LNCAP (cell line): ENCODE results near the gene ACSM6.

Experiments
- TF ChIP-seq, protein P1 (sequence below): fragments of 450-650 bp; IDR thresholded peaks from 2 replicates; pipeline ENCODE4 v1.5.1; 2017; ENCODE audit warnings: mild to moderate bottlenecking

The ACSM6 gene

DNA sequence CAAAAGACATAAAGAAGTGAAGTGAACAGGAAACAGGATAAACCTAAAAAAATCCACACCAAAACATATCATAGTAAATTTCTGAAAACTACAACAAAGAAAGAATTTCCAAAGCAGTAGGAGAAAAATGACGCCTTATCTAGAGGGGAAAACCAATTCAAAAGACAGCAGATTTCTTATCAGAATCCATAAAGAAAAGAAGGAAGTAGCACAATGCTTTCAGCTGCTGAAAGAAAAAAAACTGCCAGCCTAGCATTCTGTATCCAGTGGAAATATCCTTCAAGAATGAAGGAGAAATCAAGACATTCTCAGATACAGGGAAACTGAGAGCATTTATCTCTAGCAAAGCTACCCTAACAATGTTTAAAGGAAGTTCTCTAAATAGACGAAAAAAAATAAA, 59.0 kb downstream of the ACSM6 start:
- TF ChIP-seq, protein P1, sequence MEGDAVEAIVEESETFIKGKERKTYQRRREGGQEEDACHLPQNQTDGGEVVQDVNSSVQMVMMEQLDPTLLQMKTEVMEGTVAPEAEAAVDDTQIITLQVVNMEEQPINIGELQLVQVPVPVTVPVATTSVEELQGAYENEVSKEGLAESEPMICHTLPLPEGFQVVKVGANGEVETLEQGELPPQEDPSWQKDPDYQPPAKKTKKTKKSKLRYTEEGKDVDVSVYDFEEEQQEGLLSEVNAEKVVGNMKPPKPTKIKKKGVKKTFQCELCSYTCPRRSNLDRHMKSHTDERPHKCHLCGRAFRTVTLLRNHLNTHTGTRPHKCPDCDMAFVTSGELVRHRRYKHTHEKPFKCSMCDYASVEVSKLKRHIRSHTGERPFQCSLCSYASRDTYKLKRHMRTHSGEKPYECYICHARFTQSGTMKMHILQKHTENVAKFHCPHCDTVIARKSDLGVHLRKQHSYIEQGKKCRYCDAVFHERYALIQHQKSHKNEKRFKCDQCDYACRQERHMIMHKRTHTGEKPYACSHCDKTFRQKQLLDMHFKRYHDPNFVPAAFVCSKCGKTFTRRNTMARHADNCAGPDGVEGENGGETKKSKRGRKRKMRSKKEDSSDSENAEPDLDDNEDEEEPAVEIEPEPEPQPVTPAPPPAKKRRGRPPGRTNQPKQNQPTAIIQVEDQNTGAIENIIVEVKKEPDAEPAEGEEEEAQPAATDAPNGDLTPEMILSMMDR = no peak

DNA sequence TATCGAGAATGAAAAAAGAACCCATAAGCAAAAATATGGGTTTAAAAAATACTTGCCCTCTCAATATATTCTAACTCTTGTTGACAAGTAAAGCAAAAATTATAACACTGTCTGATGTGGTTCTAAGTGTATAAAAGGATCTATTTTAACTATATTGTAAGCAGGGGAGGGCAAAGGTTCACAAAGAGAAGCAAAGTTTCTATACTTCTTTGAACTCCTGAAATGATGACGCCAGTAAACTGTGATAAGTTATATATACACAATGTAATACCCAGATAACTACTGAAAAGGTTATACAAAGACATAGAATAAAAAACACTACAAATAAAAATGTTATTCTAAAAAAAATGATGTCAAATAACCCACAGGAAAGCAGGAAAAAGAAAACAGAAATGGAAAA, 59.6 kb downstream of the ACSM6 start:
- TF ChIP-seq, protein P1 = no peak

DNA sequence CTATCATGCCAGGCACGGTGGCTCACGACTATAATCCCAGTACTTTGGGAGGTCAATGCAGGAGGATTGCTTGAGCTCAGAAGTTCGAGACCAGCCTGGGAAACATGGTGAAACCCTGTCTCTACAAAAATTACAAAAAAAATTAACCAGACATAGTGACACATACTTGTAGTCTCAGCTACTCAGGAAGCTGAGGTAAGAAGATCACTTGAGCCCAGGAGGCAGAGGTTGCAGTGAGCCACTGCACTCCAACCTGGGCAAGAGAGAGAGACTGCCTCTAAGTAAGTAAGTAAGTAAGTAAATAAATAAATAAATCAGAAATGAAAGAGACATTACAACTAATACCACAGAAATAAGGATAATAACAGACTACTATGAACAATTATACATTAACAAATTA, 60.6 kb downstream of the ACSM6 start:
- TF ChIP-seq, protein P1 = no peak

DNA sequence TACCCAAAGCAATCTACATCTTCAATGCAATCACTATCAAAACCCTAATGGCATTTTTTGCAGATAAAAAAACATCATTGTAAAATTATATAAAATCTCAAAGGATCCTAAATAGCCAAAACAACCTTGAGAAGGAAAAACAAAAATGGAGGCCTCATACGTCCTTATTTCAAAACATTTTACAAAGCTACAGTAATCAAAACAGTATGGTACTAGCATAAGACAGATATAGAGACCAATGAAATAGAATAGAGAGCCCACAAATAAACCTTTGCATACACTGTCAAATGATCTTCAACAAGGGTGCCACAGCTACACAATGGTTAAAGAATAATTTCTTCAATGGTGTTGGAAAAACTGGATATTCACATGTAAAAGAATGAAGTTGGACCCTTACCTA, 62.2 kb downstream of the ACSM6 start:
- TF ChIP-seq, protein P1 = no peak

DNA sequence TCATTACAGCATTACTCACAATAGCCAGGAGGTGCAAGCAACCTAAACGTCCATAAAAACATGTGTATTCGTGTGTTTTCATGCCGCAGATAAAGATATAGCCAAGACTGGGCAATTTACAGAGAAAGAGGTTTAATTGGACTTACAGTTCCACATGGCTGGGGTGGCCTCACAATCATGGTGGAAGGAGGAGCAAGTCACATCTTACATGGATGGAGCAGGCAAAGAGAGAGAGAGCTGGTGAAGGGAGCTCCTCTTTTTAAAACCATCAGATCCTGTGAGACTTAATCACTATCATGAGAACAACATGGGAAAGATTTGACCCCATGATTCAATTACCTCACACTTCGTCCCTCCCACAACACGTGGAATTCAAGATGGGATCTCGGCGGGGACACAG, 63.8 kb downstream of the ACSM6 start:
- TF ChIP-seq, protein P1 = no peak

DNA sequence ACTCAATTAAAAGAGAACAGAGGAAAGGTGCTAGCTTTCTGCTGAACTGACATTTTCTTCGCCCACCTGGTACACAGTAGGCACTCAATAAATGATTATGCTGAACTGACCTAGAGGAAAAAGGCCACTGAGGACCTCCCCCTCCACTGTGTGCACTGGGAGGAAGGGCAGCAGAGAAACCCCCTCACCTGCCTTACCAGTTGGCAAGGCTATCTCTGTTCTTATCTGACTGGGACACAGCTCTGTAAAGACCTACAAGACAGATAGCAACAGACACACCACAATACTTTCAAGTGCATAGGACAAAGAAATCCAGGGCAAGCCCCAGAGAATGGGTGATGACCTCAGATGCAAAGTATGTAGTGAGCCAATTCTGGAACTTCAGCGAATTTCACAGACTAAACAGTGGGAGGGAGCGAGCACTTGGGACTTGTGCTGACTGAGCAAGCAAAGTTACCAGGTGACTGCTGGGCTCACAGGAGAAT, 66.4 kb downstream of the ACSM6 start:
- TF ChIP-seq, protein P1 = no peak

DNA sequence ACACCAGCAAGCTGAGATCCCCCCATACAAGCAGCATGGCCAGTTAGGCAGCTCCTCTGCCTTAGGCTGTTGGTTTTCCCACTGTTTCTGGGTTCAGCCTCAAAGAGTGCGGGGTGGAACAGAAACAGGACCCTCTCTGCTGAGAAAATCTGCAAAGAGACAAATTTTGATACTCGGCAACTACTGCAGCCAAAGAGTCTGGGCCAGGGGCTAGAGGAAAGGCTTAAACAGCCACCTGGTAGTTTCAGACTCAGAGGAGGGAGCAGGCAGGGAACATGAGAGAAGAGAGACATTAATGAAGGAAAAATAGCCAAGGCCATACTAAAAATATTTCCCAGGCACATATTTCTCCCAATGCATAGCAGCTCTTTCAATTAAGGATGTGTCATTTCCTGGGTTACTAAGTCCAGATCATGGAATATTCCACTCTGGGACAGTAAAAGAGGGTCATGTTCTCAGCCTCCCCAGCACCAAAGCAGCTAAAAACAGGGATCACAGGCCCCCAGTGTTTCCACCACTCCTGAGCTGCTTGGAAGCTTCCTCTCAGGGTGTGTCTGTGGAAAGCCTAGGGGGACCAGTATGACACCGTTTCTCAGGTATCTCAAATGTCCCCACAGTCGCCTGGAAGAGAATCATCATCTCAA, 67.0 kb downstream of the ACSM6 start:
- TF ChIP-seq, protein P1 = no peak

DNA sequence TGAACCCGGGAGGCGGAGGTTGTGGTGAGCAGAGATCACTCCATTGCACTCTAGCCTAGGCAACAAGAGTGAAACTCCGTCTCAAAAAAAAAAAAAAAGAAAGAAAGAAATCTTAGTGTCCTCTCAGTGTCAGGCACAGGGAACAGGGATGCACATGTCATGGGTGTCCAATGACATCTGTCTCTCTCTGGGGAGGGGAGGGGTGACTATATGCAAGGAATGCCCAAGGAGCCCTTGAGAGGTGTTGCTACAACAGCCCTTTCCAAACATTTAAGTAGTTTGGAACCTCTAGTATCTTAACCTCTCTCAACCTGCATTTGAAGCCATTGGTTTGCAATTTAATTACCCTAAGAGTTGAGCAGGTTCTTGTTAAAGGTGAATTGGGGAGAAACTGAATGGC, 67.9 kb downstream of the ACSM6 start:
- TF ChIP-seq, protein P1 = no peak
